SHP77 treated with DMSO at 0.1 percent for 48 hours (cell line): ENCODE results near the gene ZNF408.

Experiments used
- DNase-seq: peaks from one replicate; lab custom pipeline; 2025; lab: John Stamatoyannopoulos, UW

The ZNF408 gene

GRCh38 chr11:46727952-46728658, 27.3 kb downstream of the ZNF408 start:
- DNase-seq = no peak

DNA sequence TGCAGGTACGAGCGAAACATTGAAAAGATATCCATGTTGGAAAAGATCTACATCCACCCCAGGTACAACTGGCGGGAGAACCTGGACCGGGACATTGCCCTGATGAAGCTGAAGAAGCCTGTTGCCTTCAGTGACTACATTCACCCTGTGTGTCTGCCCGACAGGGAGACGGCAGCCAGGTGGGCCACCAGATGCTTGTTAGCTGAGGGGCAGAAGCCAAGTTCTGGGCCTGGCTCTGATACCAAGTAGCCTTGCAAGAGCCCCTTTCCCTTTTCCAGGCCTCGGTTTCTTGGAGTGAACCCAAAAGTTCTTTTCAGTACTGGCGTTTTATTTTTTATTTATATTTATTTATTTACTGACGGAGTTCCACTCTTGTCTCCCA, 27.8 kb downstream of the ZNF408 start:
- no peak for DNase-seq

DNA sequence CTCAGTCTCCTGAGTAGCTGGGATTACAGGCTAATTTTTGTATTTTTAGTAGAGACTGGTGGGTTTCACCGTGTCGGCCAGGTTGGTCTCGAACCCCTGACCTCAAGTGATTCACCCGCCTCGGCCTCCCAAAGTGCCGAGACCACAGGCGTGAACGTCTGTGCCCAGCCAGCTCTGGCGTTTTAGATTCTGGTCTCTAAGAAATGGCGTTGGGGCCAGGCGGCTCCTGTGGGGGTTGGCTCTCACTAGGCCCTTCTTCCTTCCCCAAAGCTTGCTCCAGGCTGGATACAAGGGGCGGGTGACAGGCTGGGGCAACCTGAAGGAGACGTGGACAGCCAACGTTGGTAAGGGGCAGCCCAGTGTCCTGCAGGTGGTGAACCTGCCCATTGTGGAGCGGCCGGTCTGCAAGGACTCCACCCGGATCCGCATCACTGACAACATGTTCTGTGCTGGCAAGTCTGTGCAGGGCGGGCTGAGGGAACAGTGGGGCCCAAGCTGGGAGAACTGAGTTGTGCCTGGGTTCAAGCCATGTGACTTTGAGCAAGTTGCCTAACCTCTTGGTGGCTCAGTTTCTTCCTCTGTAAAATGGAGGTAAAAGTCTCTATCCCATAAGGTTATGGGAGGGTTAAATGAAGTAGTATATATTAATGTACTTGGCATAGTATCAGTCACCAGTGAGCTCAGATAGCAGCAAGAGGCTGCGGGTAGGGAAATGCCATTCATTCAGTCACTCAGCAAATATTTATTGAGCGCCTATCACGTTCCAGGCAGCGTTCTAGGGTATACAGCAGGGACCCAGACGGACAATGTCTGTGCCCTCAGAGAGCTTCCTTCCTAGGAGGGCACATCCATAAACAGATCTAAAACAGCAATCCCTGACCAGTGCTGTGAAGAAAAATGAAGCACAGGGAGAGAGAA, 28.5 kb downstream of the ZNF408 start:
- DNase-seq = no peak

GRCh38 chr11:46731545-46731944, 30.7 kb downstream of the ZNF408 start:
- no peak for DNase-seq

DNA sequence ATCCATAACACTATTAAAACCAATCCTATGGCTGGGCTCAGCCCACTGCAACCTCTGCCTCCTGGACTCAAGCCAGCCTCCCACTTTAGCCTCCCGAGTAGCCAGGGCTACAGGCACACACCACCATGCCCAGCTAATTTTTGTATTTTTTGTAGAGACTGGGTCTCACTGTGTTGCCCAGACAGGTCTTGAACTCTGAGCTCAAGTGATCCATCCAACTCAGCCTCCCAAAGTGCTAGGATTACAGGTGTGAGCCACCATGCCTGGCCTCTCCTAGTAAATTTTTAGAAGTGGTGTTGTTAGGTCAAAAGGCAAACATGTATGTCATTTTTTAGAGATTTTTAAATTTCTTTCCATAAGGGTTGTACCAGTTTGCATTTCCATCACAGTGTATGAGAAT, 32.4 kb downstream of the ZNF408 start:
- DNase-seq = no peak

DNA sequence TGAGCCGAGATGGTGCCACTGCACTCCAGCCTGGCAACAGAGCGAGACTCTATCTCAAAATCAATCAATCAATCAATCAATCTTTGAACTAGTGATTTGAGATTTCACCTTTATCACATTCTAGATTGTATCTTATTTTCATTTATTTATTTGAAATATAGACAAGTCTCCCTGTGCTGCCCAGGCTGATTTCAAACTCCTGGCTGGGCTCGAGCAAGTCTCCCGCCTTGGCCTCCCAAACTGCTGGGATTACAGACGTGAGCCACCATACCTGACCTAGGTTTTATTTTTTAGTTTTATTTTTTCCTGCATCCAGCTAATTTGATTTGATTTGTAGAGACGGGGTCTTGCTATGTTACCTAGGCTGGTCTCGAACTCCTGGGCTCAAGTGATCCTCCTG, 35.3 kb downstream of the ZNF408 start:
- no peak for DNase-seq

DNA sequence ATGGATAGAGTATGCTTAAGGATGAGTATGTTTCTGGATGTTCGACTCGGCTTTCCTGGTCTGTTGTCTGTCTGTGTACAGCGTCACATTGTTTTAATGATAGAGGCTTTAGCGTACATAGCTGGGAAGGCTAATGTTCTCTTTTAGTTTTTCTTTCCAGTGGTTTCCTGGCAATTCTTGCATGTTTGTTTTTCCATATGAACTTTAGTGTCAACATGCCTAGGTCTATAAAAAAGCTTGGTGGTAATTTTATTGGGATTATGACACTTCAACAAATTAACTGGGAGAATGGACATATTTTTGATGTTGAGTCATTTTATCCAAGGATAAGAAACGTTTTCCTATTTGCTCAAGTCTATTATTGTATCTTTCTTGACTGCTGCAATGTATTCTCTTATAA, 35.8 kb downstream of the ZNF408 start:
- no peak for DNase-seq

DNA sequence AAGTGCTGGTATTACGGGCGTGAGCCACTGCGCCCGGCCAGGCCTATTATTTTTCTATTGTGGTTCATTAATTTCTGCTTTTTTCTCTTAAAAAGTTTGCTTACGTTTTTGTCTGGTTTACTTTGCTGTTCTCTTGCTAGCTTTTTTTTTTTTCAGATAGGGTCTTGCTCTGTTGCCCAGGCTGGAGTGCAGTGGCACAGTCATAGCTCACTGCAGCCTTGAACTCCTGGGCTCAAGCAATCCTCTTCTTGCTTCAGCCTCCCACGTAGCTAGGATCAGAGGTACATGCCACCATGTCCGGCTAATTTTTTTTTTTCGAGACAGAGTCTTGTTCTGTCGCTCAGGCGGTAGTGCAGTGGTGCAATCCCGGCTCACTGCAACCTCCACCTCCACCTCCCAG, 36.9 kb downstream of the ZNF408 start:
- DNase-seq = no peak

- DNase-seq = no peak
Measured at GRCh38 chr11:46738887-46739286, 38.1 kb downstream of the ZNF408 start.

- no peak for DNase-seq
Measured at GRCh38 chr11:46741600-46742484, 41.0 kb downstream of the ZNF408 start.

DNA sequence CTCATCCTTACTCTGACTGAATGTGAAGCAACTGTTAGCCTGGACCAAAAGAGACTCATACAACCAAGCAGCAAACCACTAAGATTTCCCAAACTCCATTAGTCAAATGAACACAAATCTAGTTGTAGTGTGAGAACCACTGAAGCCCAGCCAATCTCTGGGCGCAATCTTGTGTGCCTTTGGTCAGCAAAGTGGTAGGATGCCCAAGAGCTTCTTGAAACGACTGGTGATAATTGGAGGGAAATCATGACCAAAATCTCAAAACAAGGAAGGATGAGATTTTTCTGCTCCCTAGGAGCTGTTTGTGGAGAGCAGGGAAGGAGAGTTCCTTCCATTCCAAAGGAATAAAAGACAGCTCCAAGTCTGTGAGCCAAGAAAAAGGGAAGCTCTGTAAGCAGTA, 42.2 kb downstream of the ZNF408 start:
- DNase-seq = no peak

GRCh38 chr11:46743693-46744339, 43.0 kb downstream of the ZNF408 start:
- no peak for DNase-seq

DNA sequence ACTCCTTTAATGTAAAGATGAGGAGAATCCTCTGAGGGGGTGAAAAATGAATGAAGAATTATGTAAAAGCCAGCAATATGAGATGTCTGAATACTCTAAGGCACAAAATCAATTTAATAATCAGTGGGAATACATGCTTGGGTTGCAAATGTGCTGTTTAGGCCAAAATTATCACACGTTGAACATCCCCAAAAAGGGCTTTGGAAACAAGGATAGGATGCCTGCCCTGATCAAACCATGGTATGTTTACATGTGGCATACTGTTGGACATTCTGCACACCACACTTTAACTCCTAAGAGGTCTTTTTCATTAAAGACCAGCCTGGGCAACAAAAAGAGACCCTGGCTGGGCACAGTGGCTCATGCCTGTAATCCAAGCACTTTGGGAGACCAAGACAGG, 44.5 kb downstream of the ZNF408 start:
- no peak for DNase-seq

GRCh38 chr11:46745995-46746394, 45.2 kb downstream of the ZNF408 start:
- no peak for DNase-seq

DNA sequence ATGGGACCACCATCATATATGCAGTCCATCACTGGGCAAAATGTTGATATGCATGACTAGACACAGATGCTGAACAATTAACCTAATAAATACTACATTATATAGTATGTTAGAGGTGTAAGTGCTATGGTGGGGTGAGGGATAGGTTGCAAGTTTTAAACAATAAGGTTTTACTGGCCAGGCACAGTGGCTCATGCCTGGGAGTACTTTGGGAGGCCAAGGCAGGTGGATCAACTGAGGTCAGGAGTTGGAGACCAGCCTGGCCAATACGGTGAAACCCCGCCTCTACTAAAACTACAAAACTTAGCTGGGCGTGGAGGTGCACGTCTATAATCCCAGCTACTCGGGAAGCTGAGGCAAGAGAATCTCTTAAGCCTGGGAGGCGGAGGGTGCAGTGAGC, 46.3 kb downstream of the ZNF408 start:
- no peak for DNase-seq
